Measurements from ENCODE around the gene SESN3.
"Not testable (repeated sequence)": the region's sequence is repeated elsewhere in the genome, so short reads cannot be mapped to it uniquely, and the experiment has no call there.

The SESN3 gene

GRCh38 chr11:95248666-95249467 is 17.9 kb upstream of the SESN3 start:
- DNase-seq (ENCODE audit: low spot score), result no peak

GRCh38 chr11:95247883-95248282 is 16.9 kb upstream of the SESN3 start:
- no peak for DNase-seq (ENCODE audit: low spot score)

GRCh38 chr11:95247127-95247684 is 16.2 kb upstream of the SESN3 start:
- DNase-seq (ENCODE audit: low spot score), result no peak

GRCh38 chr11:95245581-95245980 is 14.6 kb upstream of the SESN3 start:
- DNase-seq (ENCODE audit: low spot score), result no peak

GRCh38 chr11:95245038-95245437 is 14.0 kb upstream of the SESN3 start:
- peak; percentile 78 for DNase-seq (ENCODE audit: low spot score)

GRCh38 chr11:95243673-95244072 is 12.7 kb upstream of the SESN3 start:
- no peak for DNase-seq (ENCODE audit: low spot score)

GRCh38 chr11:95242845-95243605 is 12.0 kb upstream of the SESN3 start:
- DNase-seq (ENCODE audit: low spot score), result peak; percentile 37

- peak; percentile 37 for DNase-seq (ENCODE audit: low spot score)
These were observed 11.3 kb upstream of the SESN3 start for GRCh38 chr11:95242091-95242844.

- DNase-seq (ENCODE audit: low spot score), result peak; percentile 2
These were observed 10.7 kb upstream of the SESN3 start for GRCh38 chr11:95241681-95242081.

GRCh38 chr11:95239871-95240649 is 9.1 kb upstream of the SESN3 start:
- DNase-seq (ENCODE audit: low spot score), result no peak

- DNase-seq (ENCODE audit: low spot score), result no peak
These were observed 1.7 kb upstream of the SESN3 start for GRCh38 chr11:95232666-95233065.

- DNase-seq (ENCODE audit: low spot score), result peak; percentile 82
These were observed 1.0 kb upstream of the SESN3 start for GRCh38 chr11:95231881-95232605.

- DNase-seq (ENCODE audit: low spot score), result no peak
These were observed 234 bp downstream of the SESN3 start for GRCh38 chr11:95230810-95231126.

GRCh38 chr11:95229993-95230809 is 801 bp downstream of the SESN3 start:
- peak; percentile 16 for DNase-seq (ENCODE audit: low spot score)

GRCh38 chr11:95229199-95229992 is 1.6 kb downstream of the SESN3 start:
- no peak for DNase-seq (ENCODE audit: low spot score)

GRCh38 chr11:95228081-95228749 is 2.8 kb downstream of the SESN3 start:
- peak; percentile 6 for DNase-seq (ENCODE audit: low spot score)

GRCh38 chr11:95227060-95227459 is 3.9 kb downstream of the SESN3 start:
- not testable (repeated sequence) for DNase-seq (ENCODE audit: low spot score)

GRCh38 chr11:95222817-95223216 is 8.2 kb downstream of the SESN3 start:
- DNase-seq (ENCODE audit: low spot score), result no peak

GRCh38 chr11:95219599-95219998 is 11.4 kb downstream of the SESN3 start:
- no peak for DNase-seq (ENCODE audit: low spot score)

All from kidney tubule cell (primary cell).